Thoracic aorta (tissue), 2 donors: ENCODE measurements around the gene IVD. TPM values are rescaled to one million over a fixed set of nuclear protein-coding genes. Genes with fewer than 3 reads are reported as not detected.

ENCODE experiments used
- ATAC-seq: fragments of 150-250 bp; one replicate; pipeline ENCODE4 v1.8.0; 2017; ENCODE audit warnings: low read depth; ENCODE audit not compliant: insufficient number of reproducible peaks, low FRiP score
- DNase-seq: peaks from one replicate; pipeline ENCODE4 v3.0.0-alpha.2; 2020; ENCODE audit warnings: low spot score
- H3K27ac ChIP-seq, 2 donors: fragments of 200-600 bp; sonication (generic); 1 replicate in 1 of 2; 2 replicates in 1 of 2; pipeline ENCODE4 v1.5.1; 2016; ENCODE audit warnings: mild to moderate bottlenecking in 2 of 2, moderate library complexity in 2 of 2
- H3K27me3 ChIP-seq: fragments of 200-600 bp; sonication (generic); replicated peaks from 2 replicates; pipeline ENCODE4 v1.6.0; 2016; ENCODE audit warnings: mild to moderate bottlenecking; ENCODE audit not compliant: insufficient read depth
- H3K36me3 ChIP-seq: fragments of 200-600 bp; sonication (generic); one replicate; pipeline ENCODE4 v1.5.1; 2016
- H3K4me1 ChIP-seq, 2 donors: fragments of 200-600 bp; sonication (generic); 1 replicate in 1 of 2; 2 replicates in 1 of 2; pipeline versions ENCODE4 v1.5.1 to v1.6.0; 2016; ENCODE audit warnings: low read depth in 2 of 2, mild to moderate bottlenecking in 1 of 2; ENCODE audit not compliant: control insufficient read depth in 1 of 2
- H3K4me3 ChIP-seq: fragments of 200-600 bp; sonication (generic); 2 replicates; pipeline ENCODE4 v1.5.1; 2016; ENCODE audit warnings: mild to moderate bottlenecking
- H3K9me3 ChIP-seq: fragments of 200-600 bp; sonication (generic); 2 replicates; pipeline ENCODE4 v1.5.1; 2016
- CTCF ChIP-seq: fragments of 200-600 bp; sonication (generic); IDR thresholded peaks from one replicate; pipeline ENCODE4 v1.5.1; 2019; ENCODE audit warnings: antibody characterized with exemption
- total RNA-seq, 2 donors: library from RNA; depleted of rRNA; stranded (reverse); fragments of >200 nt; gene quantifications; one replicate each; pipeline versions ENCODE4 v1.1.0 to v1.2.3, GENCODE V29; 2016

Gene IVD
- total RNA-seq, 2 donors from 2014 or later, result 43.6 to 61.8 TPM

- H3K4me3 ChIP-seq, result peak overlapping the region; percentile 91
- no peak for ATAC-seq
Observed at GRCh38 chr15:40439461-40439959, 33.9 kb downstream of the IVD start.

GRCh38 chr15:40439960-40440742 lies 34.6 kb downstream of the IVD start:
- Histone ChIP-seq H3K4me3 (peak overlapping the region; percentile 91), H3K27ac (no peak overlapping the region), H3K36me3 (no peaks in the 10 kb centered on the region), H3K27me3 (peaks cover 11% of the 10 kb centered on the region), H3K4me1 (peaks cover 24 to 58% of the 10 kb centered on the region in 2 donors), H3K9me3 (no peaks in the 10 kb centered on the region)
- DNase-seq (no peak), ATAC-seq (no peak)
- TF ChIP-seq CTCF, result no peak

More at GRCh38 chr15:40439461-40439959, 33.9 kb downstream of the IVD start:
- Histone ChIP-seq H3K27ac (no peak overlapping the region), H3K4me1 (peaks cover 22 to 52% of the 10 kb centered on the region in 2 donors), H3K36me3 (no peaks in the 10 kb centered on the region), H3K9me3 (no peaks in the 10 kb centered on the region), H3K27me3 (peaks cover 11% of the 10 kb centered on the region)
- no peak for DNase-seq
- TF ChIP-seq CTCF, result no peak

- ATAC-seq, result peak; percentile 76
- Histone ChIP-seq H3K4me3 (peak within 1 kb of the TSS; percentile 91), H3K36me3 (no peaks in the 10 kb centered on the region), H3K27ac (peak within 1 kb of the TSS in 1 of 2 donors; percentile 50), H3K27me3 (peaks cover 7% of the 10 kb centered on the region), H3K4me1 (peaks cover 26 to 60% of the 10 kb centered on the region in 2 donors), H3K9me3 (no peaks in the 10 kb centered on the region)
- peak; percentile 84 for DNase-seq
- TF ChIP-seq CTCF, result no peak
Observed at GRCh38 chr15:40440743-40441564, 35.4 kb downstream of the IVD start, which contains the start of gene BAHD1. Gene BAHD1, plus strand, starts transcription at chr15:40440953. Its CDS starts 17,512 bp downstream, at chr15:40458465.

GRCh38 chr15:40441565-40442531 lies 36.3 kb downstream of the IVD start:
- ATAC-seq (peak; percentile 6), DNase-seq (no peak)
- Histone ChIP-seq H3K4me1 (peaks cover 17 to 53% of the 10 kb centered on the region in 2 donors), H3K36me3 (no peaks in the 10 kb centered on the region), H3K9me3 (no peaks in the 10 kb centered on the region), H3K27me3 (no peaks in the 10 kb centered on the region), H3K27ac (no peak overlapping the region), H3K4me3 (peak overlapping the region; percentile 91)
- TF ChIP-seq CTCF, result no peak
